ENCODE measurements around the gene MESP1. TPM values are rescaled to one million over a fixed set of nuclear protein-coding genes. Genes with fewer than 3 reads are reported as not detected.

MESP1 gene
- polyA plus RNA-seq, 3 donors: 0.04 to 1.2 (median 0.06) TPM

DNA sequence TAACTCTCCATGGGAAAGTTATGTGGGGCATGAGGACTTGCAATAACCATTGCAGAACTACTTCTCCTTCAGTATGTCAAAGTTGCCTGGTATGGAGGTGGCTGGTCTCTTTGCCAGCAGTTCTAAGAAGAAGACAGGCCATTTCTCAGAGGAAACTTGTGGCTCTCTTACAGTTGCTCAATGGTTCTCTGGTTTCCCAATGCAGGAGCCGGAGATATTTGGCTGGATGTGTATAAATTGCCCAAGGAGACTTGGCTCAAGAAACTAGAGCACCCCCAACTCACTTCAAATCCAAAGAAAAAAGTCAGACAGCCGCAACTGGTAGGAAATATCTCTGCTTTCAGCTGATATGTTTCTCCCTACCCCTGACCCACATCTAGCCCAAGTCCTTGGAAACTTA lies 36.3 kb downstream of the MESP1 start:
- no peak overlapping the region for H3K4me3 ChIP-seq (replicated peaks in 1 of 3; ENCODE audit: low read depth in 2 of 3, low read length in 3 of 3)
- no peaks in the 10 kb centered on the region for H3K9me3 ChIP-seq (replicated peaks in 1 of 2; ENCODE audit: control insufficient read depth in 1 of 2, insufficient read depth in 1 of 2, low read length in 2 of 2)
- no peak overlapping the region for H2AFZ ChIP-seq (ENCODE audit: insufficient read depth, low read depth, low read length, poor library complexity, severe bottlenecking)
- no peaks in the 10 kb centered on the region for H3K4me1 ChIP-seq (ENCODE audit: control insufficient read depth in 1 of 2, insufficient read depth in 2 of 2, low read length in 2 of 2)
- H3K79me2 ChIP-seq (ENCODE audit: insufficient read depth, low read length): no peaks in the 10 kb centered on the region
- TF ChIP-seq, protein P1, sequence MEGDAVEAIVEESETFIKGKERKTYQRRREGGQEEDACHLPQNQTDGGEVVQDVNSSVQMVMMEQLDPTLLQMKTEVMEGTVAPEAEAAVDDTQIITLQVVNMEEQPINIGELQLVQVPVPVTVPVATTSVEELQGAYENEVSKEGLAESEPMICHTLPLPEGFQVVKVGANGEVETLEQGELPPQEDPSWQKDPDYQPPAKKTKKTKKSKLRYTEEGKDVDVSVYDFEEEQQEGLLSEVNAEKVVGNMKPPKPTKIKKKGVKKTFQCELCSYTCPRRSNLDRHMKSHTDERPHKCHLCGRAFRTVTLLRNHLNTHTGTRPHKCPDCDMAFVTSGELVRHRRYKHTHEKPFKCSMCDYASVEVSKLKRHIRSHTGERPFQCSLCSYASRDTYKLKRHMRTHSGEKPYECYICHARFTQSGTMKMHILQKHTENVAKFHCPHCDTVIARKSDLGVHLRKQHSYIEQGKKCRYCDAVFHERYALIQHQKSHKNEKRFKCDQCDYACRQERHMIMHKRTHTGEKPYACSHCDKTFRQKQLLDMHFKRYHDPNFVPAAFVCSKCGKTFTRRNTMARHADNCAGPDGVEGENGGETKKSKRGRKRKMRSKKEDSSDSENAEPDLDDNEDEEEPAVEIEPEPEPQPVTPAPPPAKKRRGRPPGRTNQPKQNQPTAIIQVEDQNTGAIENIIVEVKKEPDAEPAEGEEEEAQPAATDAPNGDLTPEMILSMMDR (IDR thresholded peaks at IDR 0.05): no peak
- H3K4me2 ChIP-seq (replicated peaks; ENCODE audit: extremely low read depth, low read length, poor library complexity, severe bottlenecking): no peak overlapping the region
- peak overlapping the region in 1 of 7 donors; percentile 78 for H3K27ac Mint-ChIP-seq
- H3K27me3 ChIP-seq (ENCODE audit: control insufficient read depth in 2 of 2, insufficient read depth in 2 of 2, low read length in 2 of 2): no peaks in the 10 kb centered on the region
- DNase-seq: no peak
- no CpG with 5 or more reads among the region's 2 CpGs for WGBS (ENCODE audit: insufficient coverage)
- H3K4me3 Mint-ChIP-seq: no peak overlapping the region
- intact Hi-C loops (cut with micrococcal nuclease): no loop called here
- no peaks in the 10 kb centered on the region for H4K20me1 ChIP-seq (ENCODE audit: insufficient read depth, low read length)
- H3K36me3 Mint-ChIP-seq: no peaks in the 10 kb centered on the region
- H3K9me3 Mint-ChIP-seq: peaks cover 0 to 2% (median 0%) of the 10 kb centered on the region in 7 donors
- no peaks in the 10 kb centered on the region for H3K36me3 ChIP-seq (replicated peaks in 1 of 2; ENCODE audit: control insufficient read depth in 1 of 2, insufficient read depth in 2 of 2, low read length in 2 of 2)
- peaks cover 7% of the 10 kb centered on the region for H3K4me1 Mint-ChIP-seq
- no peak overlapping the region for H3K9ac ChIP-seq (ENCODE audit: insufficient read depth, low read length, poor library complexity, severe bottlenecking)
- H3K27me3 Mint-ChIP-seq (ENCODE audit: low read depth in 3 of 3): peaks cover 0 to 4% (median 2%) of the 10 kb centered on the region in 3 donors
- H3K27ac ChIP-seq (ENCODE audit: low read depth in 1 of 2, low read length in 2 of 2): no peak overlapping the region

DNA sequence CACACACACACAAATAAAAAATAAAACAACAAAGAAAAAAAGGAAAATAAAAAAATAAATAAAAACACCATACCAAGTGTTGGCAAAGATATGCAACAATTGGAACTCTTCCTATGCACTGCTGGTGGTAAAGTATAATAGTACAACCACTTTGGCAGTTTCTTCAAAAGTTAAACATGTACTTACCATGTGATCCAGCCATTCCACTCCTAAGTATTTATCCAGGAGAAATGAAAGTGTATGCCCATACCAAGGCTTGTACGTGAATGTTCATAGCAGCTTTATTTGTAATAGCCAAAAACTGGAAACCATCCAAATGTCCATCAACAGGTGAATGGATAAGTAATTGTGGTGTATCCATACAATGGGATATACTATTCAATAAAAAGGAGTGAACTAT lies 43.5 kb downstream of the MESP1 start:
- Histone ChIP-seq H4K20me1 (ENCODE audit: insufficient read depth, low read length) (no peaks in the 10 kb centered on the region), H3K79me2 (ENCODE audit: insufficient read depth, low read length) (no peaks in the 10 kb centered on the region), H2AFZ (ENCODE audit: insufficient read depth, low read depth, low read length, poor library complexity, severe bottlenecking) (no peak overlapping the region), H3K36me3 (replicated peaks in 1 of 2; ENCODE audit: control insufficient read depth in 1 of 2, insufficient read depth in 2 of 2, low read length in 2 of 2) (no peaks in the 10 kb centered on the region), H3K27ac (ENCODE audit: low read depth in 1 of 2, low read length in 2 of 2) (no peak overlapping the region), H3K4me2 (replicated peaks; ENCODE audit: extremely low read depth, low read length, poor library complexity, severe bottlenecking) (no peak overlapping the region), H3K9me3 (replicated peaks in 1 of 2; ENCODE audit: control insufficient read depth in 1 of 2, insufficient read depth in 1 of 2, low read length in 2 of 2) (no peaks in the 10 kb centered on the region), H3K27me3 (ENCODE audit: control insufficient read depth in 2 of 2, insufficient read depth in 2 of 2, low read length in 2 of 2) (no peaks in the 10 kb centered on the region), H3K4me3 (replicated peaks in 1 of 3; ENCODE audit: low read depth in 2 of 3, low read length in 3 of 3) (no peak overlapping the region), H3K4me1 (ENCODE audit: control insufficient read depth in 1 of 2, insufficient read depth in 2 of 2, low read length in 2 of 2) (no peaks in the 10 kb centered on the region), H3K9ac (ENCODE audit: insufficient read depth, low read length, poor library complexity, severe bottlenecking) (no peak overlapping the region)
- H3K4me3 Mint-ChIP-seq: no peak overlapping the region
- TF ChIP-seq, protein P1 (IDR thresholded peaks at IDR 0.05): no peak
- intact Hi-C loops (cut with micrococcal nuclease): no loop called here
- H3K27me3 Mint-ChIP-seq (ENCODE audit: low read depth in 3 of 3): peaks cover 1 to 5% (median 5%) of the 10 kb centered on the region in 3 donors
- H3K9me3 Mint-ChIP-seq: no peaks in the 10 kb centered on the region
- DNase-seq: no peak
- no CpG with 5 or more reads among the region's 1 CpG for WGBS (ENCODE audit: insufficient coverage)
- no peaks in the 10 kb centered on the region for H3K36me3 Mint-ChIP-seq
- H3K4me1 Mint-ChIP-seq: no peaks in the 10 kb centered on the region
- peak overlapping the region in 1 of 7 donors; percentile 49 for H3K27ac Mint-ChIP-seq

Measured in CD14-positive monocyte (primary cell).